GM18907 (cell line): ENCODE results near the gene THRB.

ENCODE experiments used
- ATAC-seq: cut with Tn5 transposase; IDR thresholded peaks from one replicate; pipeline ENCODE4 v1.9.1; 2021; ENCODE audit warnings: mild to moderate bottlenecking, moderate library complexity; ENCODE audit not compliant: unreplicated experiment

THRB gene

DNA sequence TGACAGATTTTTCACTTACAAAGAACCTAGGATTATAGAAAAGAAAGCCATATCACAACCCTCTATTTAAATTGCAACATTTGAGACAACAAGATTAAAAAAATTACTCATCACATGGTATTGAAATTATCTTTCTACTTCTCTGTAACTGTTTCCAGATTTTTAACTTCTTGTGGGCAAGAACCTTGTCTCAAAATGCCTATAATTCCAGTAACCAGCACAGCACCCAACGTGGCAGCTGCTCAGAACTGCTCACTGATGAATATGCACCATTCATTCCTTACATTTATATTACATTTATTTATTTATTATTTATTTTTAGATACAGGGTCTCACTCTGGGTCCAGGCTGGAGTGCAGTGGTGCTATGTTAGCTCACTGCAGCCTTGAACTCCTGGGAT, 216.1 kb downstream of the THRB start:
- no peak for ATAC-seq

DNA sequence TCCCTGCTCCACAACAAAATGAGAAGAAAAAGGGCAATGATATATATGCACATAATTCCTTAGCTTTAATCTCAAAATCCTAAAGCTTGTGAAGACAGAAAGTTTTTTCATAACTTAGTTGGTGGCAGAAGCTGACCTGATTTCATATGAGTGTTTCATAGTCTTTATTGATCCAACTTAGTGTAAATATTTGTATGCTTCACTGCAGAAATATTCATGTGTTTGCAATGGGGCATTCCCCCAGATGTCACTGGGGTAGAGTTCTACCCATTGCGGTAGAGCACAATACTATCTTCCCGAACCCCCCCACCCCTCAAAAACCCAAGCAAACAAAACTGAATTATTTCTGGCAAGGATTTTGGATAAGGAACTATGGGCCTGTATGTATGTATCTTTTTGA, 221.2 kb downstream of the THRB start:
- ATAC-seq: no peak

DNA sequence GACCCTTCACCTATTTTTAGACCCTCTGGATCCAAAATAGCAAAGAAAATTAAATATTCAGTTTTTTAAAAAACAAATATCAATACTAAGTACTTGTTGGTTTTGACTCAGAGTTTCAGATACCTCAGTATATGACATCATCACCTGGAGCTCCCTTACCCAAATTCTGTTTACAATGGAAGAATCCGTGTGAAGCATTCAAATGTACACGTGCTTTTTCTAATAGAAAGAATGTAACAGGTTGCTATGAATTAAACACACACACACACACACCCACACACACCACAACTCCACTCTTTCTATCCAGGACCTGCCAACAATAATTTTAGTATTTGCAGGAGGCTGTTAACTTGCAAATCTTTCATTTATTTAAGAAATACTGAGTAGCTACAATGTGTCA, 221.8 kb downstream of the THRB start:
- ATAC-seq: no peak

DNA sequence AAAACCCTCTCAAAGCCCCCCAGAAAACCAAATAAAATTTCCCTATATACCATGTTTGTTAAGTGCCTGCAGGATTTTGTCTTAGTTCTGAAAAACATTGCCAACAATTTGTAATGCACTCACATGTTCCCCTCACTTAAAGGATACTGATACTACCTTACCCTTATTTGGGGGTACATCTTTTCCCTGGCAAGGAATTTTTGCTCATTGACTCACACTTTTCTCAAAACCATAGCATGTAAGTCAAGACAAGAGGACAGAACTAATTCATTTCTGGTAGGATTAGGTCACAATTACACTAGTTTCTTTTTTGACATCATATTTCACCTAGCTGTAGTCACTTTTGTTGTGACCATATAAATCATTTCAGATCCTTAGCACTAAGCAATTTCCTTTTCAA, 222.2 kb downstream of the THRB start:
- ATAC-seq: no peak

DNA sequence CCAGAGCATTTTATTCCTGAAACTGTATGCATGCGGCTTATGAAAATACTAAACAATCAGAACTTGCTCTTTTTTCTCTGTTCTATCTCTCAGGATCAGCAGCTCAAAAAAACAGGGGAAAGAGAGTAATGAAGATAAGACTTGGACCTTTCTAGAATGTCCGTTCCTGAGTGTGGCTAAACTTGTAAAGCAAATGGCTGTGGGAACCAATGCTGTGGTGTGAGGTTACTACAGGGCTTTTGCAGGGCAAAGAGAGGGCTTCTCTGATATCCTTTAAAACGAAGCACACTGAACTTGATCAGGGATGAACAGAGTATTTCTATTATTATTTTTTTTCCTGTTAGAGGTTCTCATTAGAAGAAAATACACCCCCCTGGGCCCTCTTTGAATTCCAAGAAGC, 223.4 kb downstream of the THRB start:
- ATAC-seq: no peak

DNA sequence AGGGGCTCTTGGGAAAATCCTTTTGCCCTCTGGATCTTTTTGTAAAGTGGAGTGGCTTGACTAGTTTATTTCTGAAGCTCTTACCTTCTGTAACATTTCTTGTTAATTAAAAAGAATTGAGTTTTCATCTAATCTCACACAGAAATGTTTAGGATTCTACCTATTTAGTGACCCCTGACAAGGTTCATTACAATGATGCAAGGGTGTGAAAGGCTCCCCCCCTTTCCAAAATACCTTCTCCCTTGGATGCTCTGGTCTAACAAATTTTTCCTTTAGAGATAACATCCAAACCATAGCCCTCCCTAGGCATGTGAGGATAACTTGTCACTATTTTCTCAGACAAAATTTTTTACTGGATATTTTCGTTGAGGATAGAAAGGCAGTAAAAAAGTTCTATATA, 223.9 kb downstream of the THRB start:
- ATAC-seq: no peak

DNA sequence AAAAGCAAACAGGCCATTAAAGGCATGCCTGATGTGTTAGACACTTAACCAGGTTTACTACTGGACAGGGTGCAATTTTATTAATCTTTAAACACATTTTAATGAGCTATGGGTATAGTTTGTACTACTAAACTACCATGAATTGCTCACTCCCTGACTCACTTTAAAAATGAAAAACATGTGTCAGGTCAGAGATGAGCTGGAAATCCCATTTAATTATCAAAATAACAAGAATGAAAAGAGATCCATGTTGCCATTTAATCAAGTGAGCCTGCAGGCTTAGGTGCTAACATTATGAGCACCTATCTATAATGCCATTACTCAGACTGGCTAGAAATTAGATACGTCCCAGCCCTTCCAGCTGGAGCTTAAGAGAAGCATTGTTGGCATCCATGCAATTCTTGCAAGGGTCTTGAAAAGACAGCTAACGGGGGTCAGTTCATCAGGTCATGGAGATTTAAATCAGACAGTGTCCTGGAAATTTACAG, 224.4 kb downstream of the THRB start:
- ATAC-seq: no peak

DNA sequence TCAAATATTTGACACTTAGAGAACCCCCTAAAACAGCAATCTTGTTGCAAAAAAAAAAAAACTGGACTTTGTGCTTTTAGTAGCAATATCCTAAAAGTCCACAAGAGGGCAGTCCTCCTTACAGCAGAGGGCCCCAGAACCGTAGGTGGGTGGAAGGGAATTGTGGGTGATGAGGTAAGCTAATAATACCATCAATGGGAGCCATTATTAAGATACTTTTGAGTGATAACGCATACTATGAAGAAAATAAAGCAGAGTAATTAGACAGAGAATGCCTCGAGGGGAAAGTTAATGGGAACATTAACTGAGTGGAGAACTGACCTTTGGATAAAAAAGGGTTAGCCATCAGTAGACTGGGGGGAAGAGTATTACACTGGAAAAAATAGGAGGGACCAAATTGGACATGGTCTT, 229.9 kb downstream of the THRB start:
- ATAC-seq: peak; percentile 86

DNA sequence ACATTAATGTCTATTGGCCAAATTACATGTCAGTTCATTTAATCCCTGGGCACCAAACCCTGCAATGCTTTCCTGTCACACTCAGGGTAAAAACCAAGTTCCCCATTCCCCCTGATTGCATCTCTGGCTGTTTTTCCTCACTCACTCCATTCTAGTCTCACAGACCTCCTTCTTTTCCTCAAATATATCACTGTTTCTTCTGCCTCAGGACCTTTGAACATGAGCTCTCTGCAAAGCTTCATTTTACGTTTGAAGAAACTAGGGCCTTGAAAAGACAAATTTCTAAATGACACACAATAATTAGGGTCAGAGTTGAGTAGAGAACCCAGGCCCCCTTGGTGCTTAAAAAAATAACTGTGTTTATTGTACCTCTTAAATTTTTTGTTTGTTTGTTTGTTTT, 230.6 kb downstream of the THRB start:
- no peak for ATAC-seq

DNA sequence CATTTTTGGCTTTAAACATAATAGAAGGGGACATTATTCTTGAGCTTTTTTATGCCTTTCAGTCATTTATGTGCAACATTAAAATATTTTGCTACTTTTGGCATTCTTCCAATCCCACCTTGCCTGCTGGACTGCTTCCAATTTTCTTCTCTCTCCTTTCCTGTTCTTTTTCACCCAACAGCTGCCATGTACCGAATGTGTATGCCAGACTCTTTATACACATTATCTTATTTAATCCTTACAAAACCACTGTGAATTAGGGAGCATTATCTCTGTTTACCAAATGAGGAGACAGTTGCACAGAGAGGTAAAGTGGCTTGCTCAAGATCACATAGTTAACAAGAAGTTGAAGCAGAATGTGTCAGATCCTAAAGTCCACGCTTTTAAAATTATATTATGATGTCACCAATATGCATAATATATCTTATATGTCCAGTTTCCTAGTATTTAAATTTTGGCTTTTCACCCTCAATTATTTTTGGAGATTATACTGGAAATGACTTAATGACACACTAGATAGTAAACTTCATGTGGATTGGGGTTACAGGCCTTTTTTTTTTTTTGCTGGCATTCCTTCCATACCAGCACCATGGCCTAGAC, 231.5 kb downstream of the THRB start:
- ATAC-seq: no peak

DNA sequence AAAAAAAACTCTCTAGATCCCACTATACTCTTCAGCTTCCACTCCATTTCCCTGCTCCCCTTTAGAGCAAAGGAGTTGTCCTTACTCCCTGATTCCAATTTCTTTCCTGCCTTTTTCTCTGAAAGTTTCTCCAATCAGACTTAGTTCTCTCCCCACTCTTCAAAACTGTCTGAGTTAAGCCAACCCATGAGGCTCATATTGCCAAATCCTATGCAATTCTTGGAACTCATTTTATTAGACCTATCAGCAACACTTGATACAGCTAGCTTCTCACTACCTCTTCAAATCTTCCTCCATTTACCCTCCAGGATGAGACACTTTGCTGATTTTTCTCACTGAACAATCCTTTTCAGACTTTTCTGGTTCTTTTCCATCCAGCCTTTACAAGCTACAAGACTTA, 233.1 kb downstream of the THRB start:
- ATAC-seq: no peak

DNA sequence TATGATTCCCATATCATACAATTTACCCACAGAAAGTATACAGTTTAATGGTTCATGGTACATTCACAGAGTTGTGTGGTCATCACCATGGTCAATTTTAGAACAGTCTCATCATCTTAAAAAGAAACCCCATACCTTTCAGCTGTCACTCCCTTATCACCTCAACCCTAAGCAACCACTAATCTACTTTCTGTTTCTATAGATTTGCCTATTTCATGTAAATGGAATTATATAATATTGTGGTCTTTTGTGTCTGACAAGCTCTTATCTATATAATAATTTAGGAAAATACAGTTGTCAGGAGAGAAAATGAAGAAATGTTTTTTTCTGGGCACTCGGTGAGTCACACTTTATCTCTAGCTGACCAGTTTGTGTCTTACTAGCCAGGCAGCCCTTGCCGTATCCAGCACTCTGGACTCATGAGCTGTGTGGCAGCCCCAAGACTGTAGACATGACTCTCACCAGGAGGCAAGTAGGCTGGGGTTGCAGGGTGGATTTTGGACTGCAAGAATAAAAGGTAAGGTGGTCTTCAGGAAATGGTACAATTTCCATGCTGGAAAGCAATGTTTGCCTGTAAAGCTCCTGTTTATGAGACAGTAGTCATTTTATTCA, 234.6 kb downstream of the THRB start:
- ATAC-seq: no peak

DNA sequence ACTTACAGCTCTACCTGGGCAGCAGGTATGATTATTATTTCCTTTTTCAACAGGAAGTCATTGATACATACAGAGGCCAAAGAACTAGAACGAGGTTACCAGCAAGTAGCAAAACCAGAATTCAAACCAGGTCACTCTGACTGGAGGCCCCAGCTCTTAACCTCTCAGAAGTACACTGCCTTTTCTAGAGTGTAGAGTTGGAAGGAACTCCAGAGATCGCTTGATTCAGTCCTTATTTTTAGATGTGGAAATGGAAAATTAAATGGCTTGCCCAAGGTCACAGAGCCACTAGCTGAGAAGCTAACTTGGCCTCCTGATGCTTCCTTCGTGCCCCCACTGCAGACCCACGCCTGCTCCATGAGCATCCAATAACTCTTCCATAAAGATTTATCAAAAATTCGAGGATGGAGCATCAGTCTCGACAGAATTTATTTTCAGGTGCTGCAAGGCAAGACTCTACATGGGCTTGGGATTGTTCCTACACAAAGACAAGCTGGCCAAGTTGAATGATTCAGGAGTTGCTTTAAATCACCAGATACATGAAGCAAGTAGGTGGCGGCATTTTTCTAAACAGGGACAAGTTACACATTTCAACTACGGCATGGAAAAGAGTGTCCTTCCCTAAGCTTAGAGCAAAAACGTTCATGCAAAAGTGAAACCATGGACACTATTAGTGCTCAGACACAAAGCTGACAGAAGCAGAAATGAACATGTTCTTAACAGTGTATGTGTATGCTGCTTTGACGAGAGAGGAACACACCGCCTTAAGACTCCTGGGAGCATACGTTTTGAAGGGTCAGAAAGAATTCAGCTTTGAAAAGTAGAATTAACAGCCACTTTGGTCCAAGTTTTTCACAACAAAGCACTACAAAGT, 235.7 kb downstream of the THRB start:
- ATAC-seq: no peak

DNA sequence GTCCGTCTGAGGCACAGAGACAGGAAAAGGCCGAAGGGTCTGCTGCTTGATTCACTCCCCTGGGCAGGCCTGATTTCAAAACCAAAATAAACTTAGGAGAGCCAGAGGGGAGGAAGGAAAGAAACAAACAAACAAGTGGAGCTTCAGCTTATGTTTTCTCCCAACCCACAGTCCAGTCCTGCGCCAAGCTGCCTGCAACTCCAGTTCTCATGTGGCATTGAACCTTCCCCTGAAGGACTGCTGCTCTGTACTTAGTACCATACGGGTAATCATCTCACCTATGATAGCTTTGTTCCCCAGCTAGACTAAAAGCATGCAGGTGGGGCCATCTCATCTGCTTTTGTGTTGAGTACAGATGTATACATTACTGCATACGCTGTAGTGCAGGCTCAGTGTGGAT, 236.4 kb downstream of the THRB start:
- no peak for ATAC-seq

DNA sequence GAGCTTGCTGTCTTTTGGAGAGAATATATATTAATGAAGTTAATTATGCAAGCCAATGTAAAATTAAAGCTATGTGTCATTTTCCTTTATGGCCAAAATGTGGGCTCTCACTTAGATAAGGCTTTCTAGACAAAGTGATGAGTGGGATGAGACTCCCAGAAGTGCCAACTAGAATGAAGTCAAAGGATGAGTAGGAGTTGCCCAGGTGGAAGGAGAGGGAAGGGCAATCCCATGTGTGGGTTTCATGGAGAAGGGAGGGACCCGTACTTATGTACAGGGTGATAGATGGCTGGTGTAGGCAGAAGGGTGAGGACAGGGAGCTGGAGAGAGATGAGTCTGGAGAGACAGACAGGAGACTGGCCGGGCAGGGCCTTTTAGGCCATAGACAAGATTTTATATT, 239.2 kb downstream of the THRB start:
- ATAC-seq: no peak

DNA sequence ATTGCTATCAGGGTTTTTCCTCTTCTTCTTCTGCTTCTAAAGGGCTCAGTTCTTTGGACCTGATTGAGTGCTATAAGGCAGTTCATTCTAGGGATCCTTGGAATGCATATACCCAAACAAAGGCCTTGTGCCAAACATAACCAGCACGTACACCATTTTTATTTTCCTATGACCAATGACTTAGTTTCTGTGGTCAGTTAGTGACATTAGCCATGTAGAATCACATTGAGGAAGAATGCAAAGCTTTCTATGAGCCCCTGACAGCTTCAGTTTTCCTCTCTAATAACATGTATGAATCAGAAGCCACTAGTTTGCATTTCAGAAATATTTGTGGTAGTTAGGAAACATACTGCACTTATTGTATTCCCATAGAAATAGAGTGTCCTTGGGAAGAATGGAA, 240.0 kb downstream of the THRB start:
- ATAC-seq: no peak

DNA sequence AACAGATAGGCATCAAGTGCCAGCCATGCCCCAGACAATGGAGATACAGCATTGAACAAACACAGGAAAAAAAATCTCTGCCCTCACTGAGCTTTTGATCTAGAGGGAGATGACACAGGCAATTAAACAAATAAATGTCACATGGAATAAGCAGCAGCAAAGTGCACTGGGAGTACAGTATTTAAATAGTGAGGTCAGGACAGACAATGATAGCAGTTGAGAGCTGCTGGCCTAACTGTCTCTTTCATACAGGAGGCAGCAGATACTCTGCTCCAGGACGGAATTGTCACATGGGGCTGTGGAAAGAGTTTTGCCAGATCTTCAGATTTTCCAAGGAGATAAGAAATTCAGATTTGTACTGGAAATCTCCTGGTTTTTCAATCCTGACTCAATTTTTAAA, 241.3 kb downstream of the THRB start:
- no peak for ATAC-seq

DNA sequence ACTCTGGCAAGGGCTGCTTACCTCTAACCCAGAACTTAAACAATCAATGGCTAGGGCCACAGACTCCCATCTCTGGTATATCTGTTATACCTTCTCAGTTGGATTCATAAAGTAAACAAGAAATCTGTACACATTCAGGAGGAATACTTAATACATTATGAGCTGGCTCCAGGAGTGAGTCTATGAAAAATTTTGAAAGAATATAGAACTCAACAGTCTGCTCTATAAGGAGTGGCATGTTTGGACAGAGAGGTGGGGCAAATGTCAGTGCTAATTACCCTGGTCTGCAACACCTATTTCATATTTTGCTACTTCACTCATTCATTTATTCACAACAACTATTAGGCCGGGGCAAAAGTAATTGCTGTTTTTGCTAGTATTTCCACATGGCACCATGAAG, 245.1 kb downstream of the THRB start:
- ATAC-seq: no peak

DNA sequence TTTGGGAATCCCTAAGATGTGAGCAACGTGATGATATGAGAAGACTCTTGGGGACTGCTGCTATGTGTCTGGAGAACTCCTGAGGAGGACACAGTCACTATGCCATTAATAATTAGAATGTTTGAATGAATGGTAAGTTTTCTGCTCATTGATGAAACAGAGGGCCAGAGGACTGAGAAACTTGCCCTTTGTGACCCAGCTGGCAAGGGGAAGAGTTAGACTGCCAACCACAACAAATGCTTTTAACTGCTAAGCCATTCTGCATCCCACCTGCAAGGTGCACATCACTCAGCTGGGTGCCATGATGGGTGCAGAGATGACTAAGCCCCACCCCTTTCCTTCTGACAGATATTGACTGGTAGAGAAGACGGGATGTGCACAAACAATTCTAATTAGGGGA, 249.6 kb downstream of the THRB start:
- no peak for ATAC-seq

DNA sequence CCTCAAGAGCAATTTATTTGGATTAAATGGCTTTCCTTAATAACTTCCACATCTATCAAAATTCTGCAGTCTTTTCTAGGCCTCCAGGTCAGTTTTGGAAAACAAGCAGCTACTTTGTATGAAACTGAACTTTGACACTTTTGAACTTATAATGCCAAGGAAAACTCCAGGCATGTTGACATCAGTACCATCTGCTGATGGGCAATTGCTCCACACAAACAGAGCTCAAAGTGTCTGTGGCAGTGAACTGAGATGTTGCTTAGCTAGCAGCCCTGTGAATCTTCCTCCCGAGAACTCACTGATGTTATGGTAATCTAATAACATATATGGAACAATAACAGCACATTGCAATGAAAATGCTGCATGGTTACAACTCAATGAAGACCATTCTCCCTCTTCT, 250.2 kb downstream of the THRB start:
- no peak for ATAC-seq

DNA sequence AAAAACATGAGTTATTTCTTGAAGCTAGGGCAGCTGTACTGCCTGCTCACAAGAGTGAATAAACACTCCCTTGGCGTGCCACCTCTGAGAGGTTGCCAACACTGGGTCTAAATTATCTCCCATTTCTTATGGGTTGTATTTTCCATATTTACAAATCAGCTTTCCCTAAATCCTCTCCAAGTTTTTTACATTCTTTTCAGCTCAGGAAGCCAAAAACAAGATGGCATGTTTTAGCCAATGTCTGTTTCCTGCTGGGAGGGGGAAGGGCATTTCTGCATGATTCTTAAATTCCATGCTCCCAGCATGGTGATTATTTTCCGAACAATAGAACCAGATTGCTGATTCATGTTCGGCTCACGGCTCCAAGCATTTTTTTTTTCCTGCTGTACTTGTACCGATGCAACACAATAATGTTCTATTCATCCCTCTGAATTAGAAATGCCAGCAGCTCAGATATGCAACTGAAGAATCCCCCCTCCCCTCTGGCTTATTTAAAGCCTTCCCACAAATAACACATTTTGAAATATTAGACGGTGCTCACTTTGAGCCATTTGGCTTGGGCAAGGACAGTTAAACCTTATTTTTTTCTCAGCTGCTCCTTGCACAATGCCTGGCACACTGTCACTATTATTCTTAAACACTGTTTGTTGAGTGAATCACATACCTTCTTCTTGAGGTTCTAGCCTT, 252.5 kb downstream of the THRB start:
- no peak for ATAC-seq

DNA sequence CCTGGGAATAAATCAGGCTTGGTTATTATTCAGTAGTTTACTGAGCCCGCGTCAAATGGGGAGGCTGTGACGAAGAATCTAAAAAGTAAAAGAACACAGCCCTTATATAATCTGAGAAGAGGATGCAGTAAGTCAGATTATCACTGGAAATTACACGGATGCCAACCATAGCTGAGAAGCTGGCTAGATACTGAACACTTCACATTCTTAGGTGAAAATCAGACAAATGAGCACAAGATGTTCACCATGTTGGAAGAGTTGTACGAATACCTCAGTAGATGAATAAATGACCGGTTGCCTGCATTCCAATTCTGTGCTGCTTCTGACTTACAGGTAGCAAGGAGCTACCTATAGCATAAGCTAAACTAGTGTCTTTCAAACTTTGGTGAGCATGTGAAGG, 254.3 kb downstream of the THRB start:
- no peak for ATAC-seq
